ENCODE measurements around the gene SOWAHD.
"Not testable (repeated sequence)": the region's sequence is repeated elsewhere in the genome, so short reads cannot be mapped to it uniquely, and the experiment has no call there.

Gene SOWAHD

GRCh38 chrX:119757979-119758730, at the start of gene SOWAHD:
Gene SOWAHD (plus strand): TSS chrX:119758588. CDS start chrX:119758668, 80 bp downstream.
- FAIRE-seq, result no peak

- FAIRE-seq, result no peak
Measured at GRCh38 chrX:119708936-119709335, 49.5 kb upstream of the SOWAHD start.

GRCh38 chrX:119709630-119710029, 48.8 kb upstream of the SOWAHD start:
- no peak for FAIRE-seq

- no peak for FAIRE-seq
Measured at GRCh38 chrX:119721487-119721886, 36.9 kb upstream of the SOWAHD start.

GRCh38 chrX:119721926-119722325, 36.5 kb upstream of the SOWAHD start:
- no peak for FAIRE-seq

GRCh38 chrX:119726900-119727555, 31.4 kb upstream of the SOWAHD start:
- no peak for FAIRE-seq

GRCh38 chrX:119728487-119728886, 29.9 kb upstream of the SOWAHD start:
- no peak for FAIRE-seq

- no peak for FAIRE-seq
Measured at GRCh38 chrX:119729408-119730201, 28.8 kb upstream of the SOWAHD start.

GRCh38 chrX:119734897-119735339, 23.5 kb upstream of the SOWAHD start:
- no peak for FAIRE-seq

GRCh38 chrX:119735467-119735866, 22.9 kb upstream of the SOWAHD start:
- no peak for FAIRE-seq

- FAIRE-seq, result no peak
Measured at GRCh38 chrX:119736206-119736764, 22.1 kb upstream of the SOWAHD start.

GRCh38 chrX:119738742-119739141, 19.6 kb upstream of the SOWAHD start:
- FAIRE-seq, result no peak

GRCh38 chrX:119745283-119745848, 13.0 kb upstream of the SOWAHD start:
- no peak for FAIRE-seq

GRCh38 chrX:119750131-119750530, 8.3 kb upstream of the SOWAHD start:
- FAIRE-seq, result not testable (repeated sequence)

GRCh38 chrX:119750751-119751150, 7.6 kb upstream of the SOWAHD start:
- FAIRE-seq, result not testable (repeated sequence)

GRCh38 chrX:119753001-119753400, 5.4 kb upstream of the SOWAHD start:
- no peak for FAIRE-seq

GRCh38 chrX:119753639-119754257, 4.6 kb upstream of the SOWAHD start:
- peak; percentile 43 for FAIRE-seq

- FAIRE-seq, result no peak
Measured at GRCh38 chrX:119755981-119756533, 2.3 kb upstream of the SOWAHD start.

GRCh38 chrX:119756926-119757635, 1.3 kb upstream of the SOWAHD start:
- FAIRE-seq, result no peak

GRCh38 chrX:119757646-119757978, 776 bp upstream of the SOWAHD start:
- no peak for FAIRE-seq

- FAIRE-seq, result no peak
Measured at GRCh38 chrX:119758731-119759247, 401 bp downstream of the SOWAHD start.
